BLaER1 (cell line): ENCODE results near the gene RSRC1.
"Not testable (repeated sequence)": the region's sequence is repeated elsewhere in the genome, so short reads cannot be mapped to it uniquely, and the experiment has no call there.

ENCODE experiments used
- H3K27ac ChIP-seq: shearing (Covaris generic); formaldehyde crosslinking; 2 replicates; pipeline ENCODE4 v1.8.1; 2022
- H3K27me3 ChIP-seq: shearing (Covaris generic); formaldehyde crosslinking; 2 replicates; pipeline ENCODE4 v1.8.1; 2022
- H3K36me3 ChIP-seq: shearing (Covaris generic); formaldehyde crosslinking; 2 replicates; pipeline ENCODE4 v1.8.1; 2022
- H3K4me1 ChIP-seq: shearing (Covaris generic); formaldehyde crosslinking; 2 replicates; pipeline ENCODE4 v1.8.1; 2022
- H3K4me2 ChIP-seq: shearing (Covaris generic); formaldehyde crosslinking; 2 replicates; pipeline ENCODE4 v1.8.1; 2022
- H3K4me3 ChIP-seq: shearing (Covaris generic); formaldehyde crosslinking; 2 replicates; pipeline ENCODE4 v1.8.1; 2022
- H3K9ac ChIP-seq: shearing (Covaris generic); formaldehyde crosslinking; 2 replicates; pipeline ENCODE4 v1.8.1; 2022
- H3K9me3 ChIP-seq: shearing (Covaris generic); formaldehyde crosslinking; 2 replicates; pipeline ENCODE4 v1.8.1; 2022
- H4K20me1 ChIP-seq: shearing (Covaris generic); formaldehyde crosslinking; 2 replicates; pipeline ENCODE4 v1.8.1; 2022
- Cebpa-rat ChIP-seq: shearing (Covaris generic); IDR thresholded peaks from 2 replicates; pipeline ENCODE4 v1.8.1; 2022

The RSRC1 gene

GRCh38 chr3:158522221-158523136 is 412.6 kb downstream of the RSRC1 start:
- H4K20me1 ChIP-seq, result no peaks in the 10 kb centered on the region
- TF ChIP-seq Cebpa-rat, result no peak

GRCh38 chr3:158528076-158528674 is 418.3 kb downstream of the RSRC1 start:
- Histone ChIP-seq H3K4me3 (no peak overlapping the region), H3K36me3 (no peaks in the 10 kb centered on the region), H3K9ac (no peak overlapping the region), H4K20me1 (no peaks in the 10 kb centered on the region), H3K27ac (no peak overlapping the region), H3K4me1 (no peaks in the 10 kb centered on the region), H3K4me2 (no peak overlapping the region), H3K27me3 (no peaks in the 10 kb centered on the region), H3K9me3 (no peaks in the 10 kb centered on the region)
- no peak for TF ChIP-seq Cebpa-rat

More at GRCh38 chr3:158522221-158523136, 412.6 kb downstream of the RSRC1 start:
- H3K4me1 ChIP-seq, result no peaks in the 10 kb centered on the region
- H3K9ac ChIP-seq, result no peak overlapping the region
- no peak overlapping the region for H3K4me3 ChIP-seq
- H3K9me3 ChIP-seq, result no peaks in the 10 kb centered on the region
- H3K27me3 ChIP-seq, result no peaks in the 10 kb centered on the region
- H3K36me3 ChIP-seq, result no peaks in the 10 kb centered on the region
- no peak overlapping the region for H3K4me2 ChIP-seq
- H3K27ac ChIP-seq, result no peak overlapping the region

DNA sequence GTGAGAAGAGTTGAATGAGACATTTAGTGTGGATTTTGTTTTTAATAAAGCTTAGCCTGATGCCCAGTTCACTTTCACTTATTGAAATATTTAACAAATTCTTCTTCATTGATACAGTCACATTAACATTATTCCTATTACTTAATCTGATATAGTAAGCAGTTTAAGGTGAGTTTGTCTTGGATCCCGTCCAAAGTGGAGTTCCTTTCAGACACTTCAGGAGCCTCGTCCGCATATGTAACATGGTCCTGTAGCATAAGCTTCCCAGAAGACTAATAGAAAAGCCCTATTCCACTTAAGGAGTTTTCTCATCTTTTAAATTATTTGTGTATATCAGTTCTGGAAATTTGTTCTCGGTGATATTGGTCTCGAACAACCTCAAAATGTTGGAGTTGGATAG is 421.4 kb downstream of the RSRC1 start:
- H3K4me2 ChIP-seq, result no peak overlapping the region
- H3K9me3 ChIP-seq, result no peaks in the 10 kb centered on the region
- H3K4me3 ChIP-seq, result no peak overlapping the region
- no peaks in the 10 kb centered on the region for H3K36me3 ChIP-seq
- no peaks in the 10 kb centered on the region for H3K4me1 ChIP-seq
- no peaks in the 10 kb centered on the region for H3K27me3 ChIP-seq
- H4K20me1 ChIP-seq, result no peaks in the 10 kb centered on the region
- no peak for TF ChIP-seq Cebpa-rat
- H3K27ac ChIP-seq, result no peak overlapping the region
- no peak overlapping the region for H3K9ac ChIP-seq

GRCh38 chr3:158532099-158532734 is 422.3 kb downstream of the RSRC1 start:
- H3K4me3 ChIP-seq, result no peak overlapping the region
- H3K9me3 ChIP-seq, result no peaks in the 10 kb centered on the region
- H3K27me3 ChIP-seq, result no peaks in the 10 kb centered on the region
- no peaks in the 10 kb centered on the region for H4K20me1 ChIP-seq
- no peak overlapping the region for H3K27ac ChIP-seq
- TF ChIP-seq Cebpa-rat, result no peak
- H3K36me3 ChIP-seq, result no peaks in the 10 kb centered on the region
- no peak overlapping the region for H3K4me2 ChIP-seq
- no peaks in the 10 kb centered on the region for H3K4me1 ChIP-seq
- no peak overlapping the region for H3K9ac ChIP-seq

DNA sequence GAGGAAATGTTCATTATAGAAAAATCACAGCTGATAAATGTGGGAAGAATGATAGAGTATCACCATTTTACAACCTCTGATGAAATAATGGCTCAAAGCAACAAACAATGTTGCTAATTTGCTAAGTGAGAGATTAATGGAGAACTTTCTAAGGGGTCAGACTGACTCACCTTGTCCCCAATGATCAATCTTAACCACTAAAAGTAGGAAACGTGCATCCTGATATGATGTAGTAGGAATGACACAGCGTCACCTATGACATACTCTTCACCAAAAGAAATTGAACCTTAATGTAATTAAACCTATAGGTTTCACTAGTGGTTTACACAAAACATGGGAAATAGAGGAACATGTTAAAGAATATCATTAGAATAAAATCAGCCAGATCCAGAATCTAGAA is 426.0 kb downstream of the RSRC1 start:
- H4K20me1 ChIP-seq, result no peaks in the 10 kb centered on the region
- no peaks in the 10 kb centered on the region for H3K36me3 ChIP-seq
- H3K9me3 ChIP-seq, result no peaks in the 10 kb centered on the region
- TF ChIP-seq Cebpa-rat, result no peak
- no peaks in the 10 kb centered on the region for H3K4me1 ChIP-seq
- no peaks in the 10 kb centered on the region for H3K27me3 ChIP-seq
- H3K4me3 ChIP-seq, result no peak overlapping the region
- no peak overlapping the region for H3K27ac ChIP-seq
- H3K9ac ChIP-seq, result no peak overlapping the region
- H3K4me2 ChIP-seq, result no peak overlapping the region

DNA sequence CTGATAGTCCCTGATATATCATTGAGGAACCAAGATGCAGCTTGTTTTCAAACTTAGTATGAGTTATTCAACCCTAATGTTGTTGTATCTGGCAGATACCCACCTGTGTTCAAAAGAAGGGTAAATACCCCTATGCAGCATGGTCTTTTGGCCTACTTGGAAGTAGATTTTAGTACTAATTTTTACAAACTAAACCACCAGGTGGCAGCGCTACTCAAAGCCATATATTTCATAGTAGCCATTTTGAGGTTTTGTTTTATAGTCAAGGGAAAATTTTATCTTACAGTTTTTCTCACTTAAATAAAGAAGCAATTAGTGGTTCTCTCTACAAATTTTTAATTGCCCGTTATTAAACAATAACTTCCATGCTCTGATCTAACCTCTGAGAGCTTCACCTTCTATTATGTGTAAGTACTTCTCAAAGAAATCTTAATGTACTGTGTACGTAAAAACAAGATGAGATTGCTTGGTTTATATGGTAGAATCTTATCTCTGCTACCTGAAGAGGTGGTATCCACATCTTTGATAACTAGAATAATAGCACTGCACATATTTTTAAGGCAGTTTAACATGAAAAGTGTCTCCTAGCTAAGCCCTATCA is 429.6 kb downstream of the RSRC1 start:
- Histone ChIP-seq H3K27ac (no peak overlapping the region), H4K20me1 (no peaks in the 10 kb centered on the region), H3K4me1 (no peaks in the 10 kb centered on the region), H3K4me3 (no peak overlapping the region), H3K9ac (no peak overlapping the region), H3K4me2 (no peak overlapping the region), H3K27me3 (no peaks in the 10 kb centered on the region), H3K9me3 (no peaks in the 10 kb centered on the region), H3K36me3 (peaks cover 4% of the 10 kb centered on the region)
- no peak for TF ChIP-seq Cebpa-rat

DNA sequence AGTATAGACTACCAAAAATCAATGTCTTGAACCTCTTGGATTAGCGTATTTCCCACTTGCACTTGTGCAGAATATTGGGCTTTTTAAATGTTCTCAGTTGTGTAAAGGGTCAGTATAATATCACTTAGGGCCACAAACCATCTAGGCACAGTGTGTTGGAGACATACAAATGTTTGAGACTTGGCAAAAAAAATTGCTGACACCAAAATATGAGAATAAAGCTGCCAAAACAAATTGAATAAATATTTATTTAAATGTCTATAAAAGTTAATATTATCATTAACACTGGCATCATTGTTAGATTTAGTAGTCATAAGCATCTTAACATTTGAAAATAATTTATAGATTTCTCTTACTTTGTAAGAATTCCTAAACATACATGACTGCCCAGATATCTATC is 430.2 kb downstream of the RSRC1 start:
- Histone ChIP-seq H3K4me2 (no peak overlapping the region), H3K36me3 (peaks cover 9% of the 10 kb centered on the region), H3K4me3 (no peak overlapping the region), H3K4me1 (no peaks in the 10 kb centered on the region), H3K9me3 (no peaks in the 10 kb centered on the region), H3K9ac (no peak overlapping the region), H3K27ac (no peak overlapping the region), H4K20me1 (no peaks in the 10 kb centered on the region), H3K27me3 (no peaks in the 10 kb centered on the region)
- no peak for TF ChIP-seq Cebpa-rat

DNA sequence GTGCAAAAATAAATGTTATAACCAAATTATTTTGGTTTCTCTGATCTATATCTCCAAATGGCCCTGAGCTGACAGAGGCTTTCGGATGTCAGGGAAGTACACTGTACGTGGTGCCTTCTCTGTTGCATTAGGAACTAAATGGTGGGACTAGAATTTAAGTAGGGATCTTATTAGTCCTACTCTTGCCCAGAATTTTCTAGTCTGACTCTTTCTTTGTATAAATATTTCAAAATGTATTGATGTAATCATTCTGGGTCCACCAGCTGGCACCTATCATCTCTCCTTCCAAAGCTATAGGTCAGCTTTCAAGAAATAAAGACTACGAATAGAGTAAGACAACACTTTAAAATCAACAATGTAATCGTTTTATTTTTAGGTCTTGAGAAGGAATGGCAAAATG is 438.8 kb downstream of the RSRC1 start:
- Histone ChIP-seq H3K9ac (no peak overlapping the region), H3K27ac (no peak overlapping the region), H3K36me3 (peaks cover 17% of the 10 kb centered on the region), H3K4me3 (no peak overlapping the region), H3K27me3 (no peaks in the 10 kb centered on the region), H3K9me3 (peaks cover 6% of the 10 kb centered on the region; the same call in 1 of the 2 replicates), H3K4me1 (no peaks in the 10 kb centered on the region), H3K4me2 (no peak overlapping the region), H4K20me1 (no peaks in the 10 kb centered on the region)
- no peak for TF ChIP-seq Cebpa-rat

DNA sequence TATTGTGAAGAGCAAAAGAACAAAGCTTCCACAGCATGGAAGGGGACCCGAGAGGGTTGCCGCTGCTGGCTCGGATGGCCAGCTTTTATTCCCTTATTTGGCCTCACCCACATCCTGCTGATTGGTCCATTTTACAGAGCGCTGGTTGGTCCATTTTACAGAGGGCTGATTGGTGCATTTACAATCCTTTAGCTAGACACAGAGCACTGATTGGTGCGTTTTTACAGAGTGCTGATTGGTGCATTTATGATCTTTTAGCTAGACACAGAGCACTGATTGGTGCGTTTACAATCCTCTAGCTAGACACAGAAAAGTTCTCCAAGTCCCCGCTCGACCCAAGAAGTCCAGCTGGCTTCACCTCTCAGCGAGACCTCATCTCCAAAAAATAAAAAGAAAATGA is 440.0 kb downstream of the RSRC1 start:
- not testable (repeated sequence) for H3K9ac ChIP-seq, H3K9me3 ChIP-seq, H3K4me2 ChIP-seq, H3K27me3 ChIP-seq, H3K4me3 ChIP-seq, H3K27ac ChIP-seq, H3K4me1 ChIP-seq, H4K20me1 ChIP-seq
- peaks cover 14% of the 10 kb centered on the region for H3K36me3 ChIP-seq

DNA sequence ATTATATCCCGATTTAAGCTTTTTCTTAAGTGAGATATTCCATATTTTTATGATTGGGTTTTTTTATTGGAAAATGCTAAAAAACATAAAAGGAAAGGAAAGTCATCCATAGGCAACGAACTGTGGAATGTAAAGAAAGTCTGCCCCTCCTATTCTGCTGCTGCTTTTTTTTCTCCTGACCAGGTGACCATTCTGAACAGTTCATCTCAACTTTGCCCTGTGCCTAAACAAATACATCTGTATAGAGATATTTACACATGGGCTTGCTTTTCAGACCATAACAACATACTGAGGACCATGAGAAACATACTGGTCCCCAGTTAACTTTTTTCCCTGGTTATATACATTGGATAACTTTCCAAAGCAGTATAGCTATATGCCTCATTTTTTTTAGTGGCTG is 442.2 kb downstream of the RSRC1 start:
- Histone ChIP-seq H3K4me1 (no peaks in the 10 kb centered on the region), H3K4me2 (no peak overlapping the region), H3K4me3 (no peak overlapping the region), H4K20me1 (no peaks in the 10 kb centered on the region), H3K27ac (no peak overlapping the region), H3K36me3 (peaks cover 7% of the 10 kb centered on the region), H3K9me3 (peaks cover 6% of the 10 kb centered on the region; the same call in 1 of the 2 replicates), H3K27me3 (no peaks in the 10 kb centered on the region), H3K9ac (no peak overlapping the region)
- TF ChIP-seq Cebpa-rat, result no peak
